Measurements from ENCODE around the gene KIAA1671. TPM values are rescaled to one million over a fixed set of nuclear protein-coding genes. Genes with fewer than 3 reads are reported as not detected.

KIAA1671 gene
- polyA plus RNA-seq, 1 donor (not counting 4 experiments of a cell fraction or from before 2014, with no cell fraction given): 17.4 TPM

- Histone ChIP-seq H3K9me1 (ENCODE audit: control insufficient read depth, extremely low read depth, insufficient read depth, low read length) (peaks cover 2% of the 10 kb centered on the region), H3K4me3 (ENCODE audit: control insufficient read depth in 2 of 3, extremely low read depth in 1 of 3, insufficient read depth in 2 of 3, low read depth in 1 of 3, low read length in 3 of 3) (no peak overlapping the region), H3K79me2 (ENCODE audit: control insufficient read depth, insufficient read depth, low read length) (no peaks in the 10 kb centered on the region), H3K9me3 (ENCODE audit: control insufficient read depth, low read depth, low read length) (no peaks in the 10 kb centered on the region), H3K4me1 (ENCODE audit: control insufficient read depth, extremely low read depth, insufficient read depth, low read length) (no peaks in the 10 kb centered on the region), H3K4me2 (ENCODE audit: control insufficient read depth, extremely low read depth, insufficient read depth, low read depth, low read length) (no peak overlapping the region), H2AFZ (ENCODE audit: control insufficient read depth, low read length) (no peak overlapping the region), H3K27me3 (ENCODE audit: control insufficient read depth, extremely low read depth, insufficient read depth, low read length) (no peaks in the 10 kb centered on the region), H4K20me1 (ENCODE audit: control insufficient read depth, extremely low read depth, insufficient read depth, low read length) (peaks cover 3% of the 10 kb centered on the region), H3K36me3 (ENCODE audit: control insufficient read depth in 2 of 2, extremely low read depth in 1 of 2, insufficient read depth in 2 of 2, low read length in 2 of 2) (no peaks in the 10 kb centered on the region), H3K9ac (ENCODE audit: control insufficient read depth, extremely low read depth, insufficient read depth, low read length) (no peak overlapping the region), H3K27ac (ENCODE audit: control insufficient read depth, insufficient read depth, low read length) (no peak overlapping the region)
- FAIRE-seq (no peak), DNase-seq (ENCODE audit: low read depth, low spot score) (no peak)
- dilution Hi-C loops (cut with MboI; ENCODE audit: extremely low pct_ligation_motif_present, low sequenced_read_pairs): no loop called here
- TF ChIP-seq EZH2 (IDR thresholded peaks at IDR 0.05; ENCODE audit: low read length) (no peak), CTCF (optimal IDR thresholded peaks at IDR 0.05 in 1 of 3, IDR thresholded peaks at IDR 0.05 in 1 of 3, conservative IDR thresholded peaks at IDR 0.05 in 1 of 3; ENCODE audit: extremely low read depth in 1 of 3, insufficient read depth in 2 of 3, low read length in 3 of 3) (no peak)
Observed at GRCh38 chr22:25143156-25144076, 190.9 kb downstream of the KIAA1671 start.

- Histone ChIP-seq H2AFZ (ENCODE audit: control insufficient read depth, low read length) (no peak overlapping the region), H3K9me1 (ENCODE audit: control insufficient read depth, extremely low read depth, insufficient read depth, low read length) (peaks cover 2% of the 10 kb centered on the region), H3K4me3 (ENCODE audit: control insufficient read depth in 2 of 3, extremely low read depth in 1 of 3, insufficient read depth in 2 of 3, low read depth in 1 of 3, low read length in 3 of 3) (no peak overlapping the region), H3K27me3 (ENCODE audit: control insufficient read depth, extremely low read depth, insufficient read depth, low read length) (no peaks in the 10 kb centered on the region), H3K9ac (ENCODE audit: control insufficient read depth, extremely low read depth, insufficient read depth, low read length) (no peak overlapping the region), H3K9me3 (ENCODE audit: control insufficient read depth, low read depth, low read length) (no peaks in the 10 kb centered on the region), H3K4me1 (ENCODE audit: control insufficient read depth, extremely low read depth, insufficient read depth, low read length) (peaks cover 3% of the 10 kb centered on the region), H3K79me2 (ENCODE audit: control insufficient read depth, insufficient read depth, low read length) (no peaks in the 10 kb centered on the region), H3K4me2 (ENCODE audit: control insufficient read depth, extremely low read depth, insufficient read depth, low read depth, low read length) (no peak overlapping the region), H4K20me1 (ENCODE audit: control insufficient read depth, extremely low read depth, insufficient read depth, low read length) (peaks cover 3% of the 10 kb centered on the region), H3K36me3 (ENCODE audit: control insufficient read depth in 2 of 2, extremely low read depth in 1 of 2, insufficient read depth in 2 of 2, low read length in 2 of 2) (no peaks in the 10 kb centered on the region), H3K27ac (ENCODE audit: control insufficient read depth, insufficient read depth, low read length) (no peak overlapping the region)
- FAIRE-seq (no peak), DNase-seq (ENCODE audit: low read depth, low spot score) (no peak)
- dilution Hi-C loops (cut with MboI; ENCODE audit: extremely low pct_ligation_motif_present, low sequenced_read_pairs): no loop called here
- TF ChIP-seq CTCF (optimal IDR thresholded peaks at IDR 0.05 in 1 of 3, IDR thresholded peaks at IDR 0.05 in 1 of 3, conservative IDR thresholded peaks at IDR 0.05 in 1 of 3; ENCODE audit: extremely low read depth in 1 of 3, insufficient read depth in 2 of 3, low read length in 3 of 3) (no peak), EZH2 (IDR thresholded peaks at IDR 0.05; ENCODE audit: low read length) (no peak)
Observed at GRCh38 chr22:25144522-25144921, 192.0 kb downstream of the KIAA1671 start.

Measured in keratinocyte (primary cell).